NCI-H345 treated with DMSO at 0.1 percent for 48 hours (cell line): ENCODE measurements around the gene DGCR2.
"Not testable (repeated sequence)": the region's sequence is repeated elsewhere in the genome, so short reads cannot be mapped to it uniquely, and the experiment has no call there.

Experiments
- DNase-seq: peaks from one replicate; lab custom pipeline; 2025; ENCODE audit not compliant: unreplicated experiment; lab: John Stamatoyannopoulos, UW

Gene DGCR2

GRCh38 chr22:19043121-19044085, 78.8 kb downstream of the DGCR2 start:
- DNase-seq: no peak

GRCh38 chr22:19042285-19043120, 79.7 kb downstream of the DGCR2 start:
- DNase-seq: peak; percentile 1

- no peak for DNase-seq
These were observed 80.5 kb downstream of the DGCR2 start for GRCh38 chr22:19041704-19042074.

- no peak for DNase-seq
These were observed 81.1 kb downstream of the DGCR2 start for GRCh38 chr22:19040888-19041703.

GRCh38 chr22:19040391-19040861, 81.8 kb downstream of the DGCR2 start:
- DNase-seq: no peak

- no peak for DNase-seq
These were observed 82.4 kb downstream of the DGCR2 start for GRCh38 chr22:19039796-19040280.

- DNase-seq: no peak
These were observed 82.8 kb downstream of the DGCR2 start for GRCh38 chr22:19039448-19039780.

GRCh38 chr22:19038728-19039447, 83.3 kb downstream of the DGCR2 start:
- no peak for DNase-seq

- no peak for DNase-seq
These were observed 84.1 kb downstream of the DGCR2 start for GRCh38 chr22:19038164-19038546.

GRCh38 chr22:19037282-19038163, 84.7 kb downstream of the DGCR2 start:
- DNase-seq: no peak

- no peak for DNase-seq
These were observed 85.5 kb downstream of the DGCR2 start for GRCh38 chr22:19036523-19037273.

- no peak for DNase-seq
These were observed 86.0 kb downstream of the DGCR2 start for GRCh38 chr22:19036229-19036522.

- peak; percentile 10 for DNase-seq
These were observed 86.6 kb downstream of the DGCR2 start for GRCh38 chr22:19035474-19036228.

GRCh38 chr22:19035126-19035473, 87.1 kb downstream of the DGCR2 start:
- DNase-seq: not testable (repeated sequence)

- not testable (repeated sequence) for DNase-seq
These were observed 87.5 kb downstream of the DGCR2 start for GRCh38 chr22:19034724-19035120.

- DNase-seq: not testable (repeated sequence)
These were observed 88.0 kb downstream of the DGCR2 start for GRCh38 chr22:19034031-19034723.

- not testable (repeated sequence) for DNase-seq
These were observed 88.7 kb downstream of the DGCR2 start for GRCh38 chr22:19033568-19033905.
